Neural cell (in vitro differentiated cells): ENCODE data around the gene YY1.

Experiments
- CTCF ChIP-seq: fragments of 450-650 bp; IDR thresholded peaks from 2 replicates; pipeline ENCODE4 v1.5.1; 2014; ENCODE audit warnings: antibody characterized with exemption, mild to moderate bottlenecking, moderate library complexity; ENCODE audit not compliant: poor library complexity, severe bottlenecking
- EZH2 ChIP-seq: fragments of 200-600, 300-800 bp; shearing (Covaris generic), sonication (generic); IDR thresholded peaks from 2 replicates; pipeline ENCODE4 v1.6.1; 2014; ENCODE audit warnings: antibody characterized with exemption, low read length, borderline replicate concordance, mild to moderate bottlenecking; ENCODE audit not compliant: insufficient read depth, poor library complexity, severe bottlenecking
- MXI1 ChIP-seq: fragments of 450-650 bp; conservative IDR thresholded peaks from 2 replicates; pipeline ENCODE4 v1.6.1; 2014; ENCODE audit warnings: antibody characterized with exemption, mild to moderate bottlenecking; ENCODE audit not compliant: poor library complexity, severe bottlenecking
- POLR2AphosphoS5 ChIP-seq: IDR thresholded peaks from 2 replicates; pipeline ENCODE4 v1.6.1; 2012
- RAD21 ChIP-seq: fragments of 450-650 bp; conservative IDR thresholded peaks from 2 replicates; pipeline ENCODE4 v1.6.1; 2014; ENCODE audit warnings: antibody characterized with exemption, mild to moderate bottlenecking, moderate library complexity
- REST ChIP-seq: IDR thresholded peaks from 2 replicates; pipeline ENCODE4 v1.6.1; 2012; ENCODE audit warnings: borderline replicate concordance
- TAF1 ChIP-seq: IDR thresholded peaks from 2 replicates; pipeline ENCODE4 v1.6.1; 2012; ENCODE audit warnings: low read depth

GRCh38 chr14:100306998-100307765 lies 68.2 kb downstream of the YY1 start:
- TF ChIP-seq MXI1 (no peak), CTCF (no peak), POLR2AphosphoS5 (peak; percentile 19), RAD21 (no peak), REST (peak; percentile 31), TAF1 (no peak), EZH2 (no peak)
